ENCODE data around the gene AP5S1.
A peak's percentile ranks its signal among the peaks of the same experiment; 100 is the strongest.

The AP5S1 gene

DNA sequence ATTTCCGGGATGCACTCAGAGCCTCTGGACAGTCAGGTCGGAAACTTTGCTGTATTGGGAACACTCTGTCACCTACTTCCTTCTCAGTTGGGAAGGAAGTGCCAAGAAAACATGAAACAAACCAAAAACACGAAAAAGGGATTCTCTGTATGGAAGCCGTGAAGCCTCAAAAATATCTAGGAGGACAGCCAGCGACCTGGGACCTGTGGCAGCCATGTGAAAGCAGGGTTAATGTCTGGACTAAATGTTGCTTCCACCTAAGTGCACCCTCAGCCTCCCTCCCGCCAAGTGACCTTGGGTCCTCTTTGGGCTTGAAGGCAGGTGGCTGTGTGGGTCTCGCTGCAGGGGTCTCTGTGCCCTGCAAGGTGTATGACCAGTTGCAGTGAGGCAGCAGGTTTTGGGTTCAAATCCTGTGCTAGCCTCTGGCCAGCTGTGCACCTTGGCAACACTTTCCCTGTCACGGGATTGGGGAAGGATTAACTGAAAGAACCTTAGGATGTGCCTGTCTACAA, 27.1 kb downstream of the AP5S1 start:
- no peak for DNase-seq
- Histone ChIP-seq H3K79me2 (ENCODE audit: insufficient read depth, low read length) (peaks cover 53% of the 10 kb centered on the region), H3K27me3 (ENCODE audit: insufficient read depth, low read length, poor library complexity) (no peaks in the 10 kb centered on the region), H3K4me2 (ENCODE audit: insufficient read depth, low read length) (peak overlapping the region; percentile 99), H3K27ac (ENCODE audit: low read length) (peak overlapping the region; percentile 78), H4K20me1 (ENCODE audit: insufficient read depth, low read length) (peaks cover 11% of the 10 kb centered on the region), H3K9ac (ENCODE audit: low read depth, low read length) (peak overlapping the region; percentile 98), H3K4me3 (ENCODE audit: low read depth in 1 of 2, low read length in 2 of 2) (peak overlapping the region; percentile 74 to 90), H2AFZ (ENCODE audit: low read depth, low read length) (peak overlapping the region; percentile 92), H3K36me3 (ENCODE audit: insufficient read depth, low read length) (peaks cover 12% of the 10 kb centered on the region; the same call in 1 of the 2 replicates), H3K4me1 (ENCODE audit: insufficient read depth, low read length) (peaks cover 30% of the 10 kb centered on the region), H3K9me3 (ENCODE audit: insufficient read depth, low read length, severe bottlenecking) (no peaks in the 10 kb centered on the region)
- ATAC-seq (ENCODE audit: insufficient read depth, low read depth), result no peak
- TF ChIP-seq, protein P1, sequence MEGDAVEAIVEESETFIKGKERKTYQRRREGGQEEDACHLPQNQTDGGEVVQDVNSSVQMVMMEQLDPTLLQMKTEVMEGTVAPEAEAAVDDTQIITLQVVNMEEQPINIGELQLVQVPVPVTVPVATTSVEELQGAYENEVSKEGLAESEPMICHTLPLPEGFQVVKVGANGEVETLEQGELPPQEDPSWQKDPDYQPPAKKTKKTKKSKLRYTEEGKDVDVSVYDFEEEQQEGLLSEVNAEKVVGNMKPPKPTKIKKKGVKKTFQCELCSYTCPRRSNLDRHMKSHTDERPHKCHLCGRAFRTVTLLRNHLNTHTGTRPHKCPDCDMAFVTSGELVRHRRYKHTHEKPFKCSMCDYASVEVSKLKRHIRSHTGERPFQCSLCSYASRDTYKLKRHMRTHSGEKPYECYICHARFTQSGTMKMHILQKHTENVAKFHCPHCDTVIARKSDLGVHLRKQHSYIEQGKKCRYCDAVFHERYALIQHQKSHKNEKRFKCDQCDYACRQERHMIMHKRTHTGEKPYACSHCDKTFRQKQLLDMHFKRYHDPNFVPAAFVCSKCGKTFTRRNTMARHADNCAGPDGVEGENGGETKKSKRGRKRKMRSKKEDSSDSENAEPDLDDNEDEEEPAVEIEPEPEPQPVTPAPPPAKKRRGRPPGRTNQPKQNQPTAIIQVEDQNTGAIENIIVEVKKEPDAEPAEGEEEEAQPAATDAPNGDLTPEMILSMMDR (IDR thresholded peaks at IDR 0.05; ENCODE audit: borderline replicate concordance, extremely low read depth, low read length, poor library complexity, severe bottlenecking), result no peak
- TF ChIP-seq EZH2 (IDR thresholded peaks at IDR 0.05; ENCODE audit: borderline replicate concordance, low read depth, low read length, severe bottlenecking), result no peak

DNA sequence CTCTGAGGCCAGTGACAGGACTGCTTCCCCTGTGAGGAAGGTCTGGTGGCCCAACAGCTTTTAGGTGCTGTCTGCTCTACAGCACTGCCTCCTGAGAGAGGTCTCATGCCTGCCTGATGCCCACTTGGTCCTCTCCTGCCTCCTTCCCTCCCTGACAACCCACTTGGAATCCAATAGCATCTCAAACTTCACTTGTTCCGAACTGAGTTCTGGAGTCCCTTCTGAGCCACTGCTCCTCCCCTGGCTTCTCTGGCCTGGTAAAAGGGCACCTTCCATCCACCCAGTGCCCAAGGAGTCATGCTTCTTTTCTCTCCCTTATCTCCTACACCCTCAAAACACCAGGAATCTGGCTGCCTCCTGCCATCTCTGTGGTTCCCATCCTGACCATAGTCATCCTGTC, 28.2 kb downstream of the AP5S1 start:
- no peak overlapping the region for H3K4me3 ChIP-seq (ENCODE audit: low read depth in 1 of 2, low read length in 2 of 2)
- TF ChIP-seq, protein P1 (IDR thresholded peaks at IDR 0.05; ENCODE audit: borderline replicate concordance, extremely low read depth, low read length, poor library complexity, severe bottlenecking), result no peak
- no peak for DNase-seq
- peaks cover 30% of the 10 kb centered on the region for H3K4me1 ChIP-seq (ENCODE audit: insufficient read depth, low read length)
- peak overlapping the region; percentile 20; the same call in 1 of the 2 replicates for H3K27ac ChIP-seq (ENCODE audit: low read length)
- no peaks in the 10 kb centered on the region for H3K9me3 ChIP-seq (ENCODE audit: insufficient read depth, low read length, severe bottlenecking)
- ATAC-seq (ENCODE audit: insufficient read depth, low read depth), result no peak
- peaks cover 12% of the 10 kb centered on the region; the same call in 1 of the 2 replicates for H3K36me3 ChIP-seq (ENCODE audit: insufficient read depth, low read length)
- H3K79me2 ChIP-seq (ENCODE audit: insufficient read depth, low read length), result peaks cover 57% of the 10 kb centered on the region
- H3K9ac ChIP-seq (ENCODE audit: low read depth, low read length), result peak overlapping the region; percentile 98; the same call in 1 of the 2 replicates
- H2AFZ ChIP-seq (ENCODE audit: low read depth, low read length), result no peak overlapping the region
- no peaks in the 10 kb centered on the region for H3K27me3 ChIP-seq (ENCODE audit: insufficient read depth, low read length, poor library complexity)
- H3K4me2 ChIP-seq (ENCODE audit: insufficient read depth, low read length), result peak overlapping the region; percentile 35; the same call in 1 of the 2 replicates
- H4K20me1 ChIP-seq (ENCODE audit: insufficient read depth, low read length), result peaks cover 11% of the 10 kb centered on the region

DNA sequence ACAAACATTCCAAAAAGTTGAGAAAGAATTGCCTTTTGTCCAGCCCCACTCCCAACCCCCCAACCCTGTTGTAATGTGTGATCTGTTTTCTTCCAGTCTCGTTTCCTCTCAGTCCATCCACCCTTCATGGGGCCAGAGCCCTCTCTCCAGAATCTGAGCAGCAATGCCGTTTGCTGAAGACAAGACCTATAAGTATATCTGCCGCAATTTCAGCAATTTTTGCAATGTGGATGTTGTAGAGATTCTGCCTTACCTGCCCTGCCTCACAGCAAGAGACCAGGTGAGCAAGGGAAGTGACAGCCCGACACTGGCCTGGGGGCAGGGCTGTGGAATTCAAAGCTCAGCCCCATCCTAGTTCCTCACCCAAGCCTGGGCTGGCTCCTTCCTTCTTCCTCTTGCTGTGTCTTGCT, 34.1 kb downstream of the AP5S1 start:
- no peak overlapping the region for H3K4me2 ChIP-seq (ENCODE audit: insufficient read depth, low read length)
- H3K4me1 ChIP-seq (ENCODE audit: insufficient read depth, low read length), result no peaks in the 10 kb centered on the region
- H3K27ac ChIP-seq (ENCODE audit: low read length), result no peak overlapping the region
- H3K27me3 ChIP-seq (ENCODE audit: insufficient read depth, low read length, poor library complexity), result no peaks in the 10 kb centered on the region
- DNase-seq (no peak), ATAC-seq (ENCODE audit: insufficient read depth, low read depth) (0 out of 3 replicates have a peak, but pooled peaks have one; percentile 21)
- H4K20me1 ChIP-seq (ENCODE audit: insufficient read depth, low read length), result peaks cover 14% of the 10 kb centered on the region
- no peak for TF ChIP-seq EZH2 (IDR thresholded peaks at IDR 0.05; ENCODE audit: borderline replicate concordance, low read depth, low read length, severe bottlenecking)
- TF ChIP-seq, protein P1 (IDR thresholded peaks at IDR 0.05; ENCODE audit: borderline replicate concordance, extremely low read depth, low read length, poor library complexity, severe bottlenecking), result no peak
- H3K9me3 ChIP-seq (ENCODE audit: insufficient read depth, low read length, severe bottlenecking), result no peaks in the 10 kb centered on the region
- H3K4me3 ChIP-seq (ENCODE audit: low read depth in 1 of 2, low read length in 2 of 2), result no peak overlapping the region
- peaks cover 43% of the 10 kb centered on the region for H3K36me3 ChIP-seq (ENCODE audit: insufficient read depth, low read length)
- peaks cover 40% of the 10 kb centered on the region for H3K79me2 ChIP-seq (ENCODE audit: insufficient read depth, low read length)
- no peak overlapping the region for H3K9ac ChIP-seq (ENCODE audit: low read depth, low read length)
- H2AFZ ChIP-seq (ENCODE audit: low read depth, low read length), result no peak overlapping the region

Data from DND-41 (cell line).